Adipose tissue (tissue), 3 donors: ENCODE data around the gene CTDSPL. TPM values are rescaled to one million over a fixed set of nuclear protein-coding genes. Genes with fewer than 3 reads are reported as not detected.

Experiments
- H3K27ac ChIP-seq: one replicate; pipeline ENCODE4 v1.5.1; 2013; ENCODE audit warnings: low read depth, low read length
- WGBS, 3 donors: extraction: QIAGEN DNeasy Blood & Tissue Kit; methylation state at CpG; one replicate each; pipeline ENCODE4 v1.1.7; 2013; 5-methylcytosine and 5-hydroxymethylcytosine counted together
- polyA plus RNA-seq, 3 donors: library from polyadenylated mRNA; stranded (reverse); fragments of 200-250 nt; gene quantifications; one replicate each; pipeline ENCODE4 v1.2.3, GENCODE V29; 2013
- donor health status: healthy with polysubstance abuse.
- donor health status: Bipolar disorder and iron deficiency.
- donor health status: healthy.

CTDSPL gene
- polyA plus RNA-seq, 3 donors: 6.5 to 29.6 (median 10.5) TPM

DNA sequence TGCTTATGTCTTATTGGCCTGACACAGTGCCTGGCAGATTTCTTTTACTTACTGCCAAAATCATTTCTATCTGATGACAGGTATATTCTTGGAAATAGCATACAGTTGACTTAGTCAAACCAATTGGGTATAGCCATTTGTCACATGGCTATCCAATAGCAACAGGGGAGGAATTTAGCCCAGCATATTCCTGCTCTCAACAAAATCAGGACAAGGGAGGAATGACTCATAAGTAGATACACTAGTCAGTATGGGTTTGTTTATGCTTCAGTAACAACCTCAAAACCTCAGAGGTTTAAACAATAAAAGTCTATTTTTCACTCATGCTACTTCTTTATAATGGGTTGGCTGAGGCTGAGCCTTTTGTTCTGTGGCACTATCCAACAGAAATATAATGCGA is 90.9 kb downstream of the CTDSPL start:
- 97 to 99% (median 98%) methylated on average over 1 of the region's 1 CpG for WGBS, 3 donors
- no peak overlapping the region for H3K27ac ChIP-seq

DNA sequence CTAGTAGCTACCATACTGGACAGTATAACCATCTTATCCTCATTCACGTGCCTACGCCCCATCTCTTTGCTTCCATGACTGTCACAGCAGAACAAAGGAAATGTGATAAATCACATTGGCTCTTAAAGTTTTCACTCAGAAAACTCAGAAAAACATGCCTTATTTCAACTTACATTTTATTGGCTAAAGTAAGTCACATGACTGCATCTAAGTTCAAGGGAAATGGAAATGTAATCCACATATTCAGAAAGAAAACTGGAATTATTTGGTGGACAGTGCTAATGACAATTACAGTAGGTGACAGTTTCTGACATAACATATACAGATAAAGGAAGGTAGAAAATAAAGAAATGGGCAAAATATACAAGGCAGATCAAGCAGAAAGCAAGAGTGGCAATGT is 91.5 kb downstream of the CTDSPL start:
- no peak overlapping the region for H3K27ac ChIP-seq
- 95 to 98% (median 98%) methylated on average over 2 of the region's 2 CpGs for WGBS, 3 donors

DNA sequence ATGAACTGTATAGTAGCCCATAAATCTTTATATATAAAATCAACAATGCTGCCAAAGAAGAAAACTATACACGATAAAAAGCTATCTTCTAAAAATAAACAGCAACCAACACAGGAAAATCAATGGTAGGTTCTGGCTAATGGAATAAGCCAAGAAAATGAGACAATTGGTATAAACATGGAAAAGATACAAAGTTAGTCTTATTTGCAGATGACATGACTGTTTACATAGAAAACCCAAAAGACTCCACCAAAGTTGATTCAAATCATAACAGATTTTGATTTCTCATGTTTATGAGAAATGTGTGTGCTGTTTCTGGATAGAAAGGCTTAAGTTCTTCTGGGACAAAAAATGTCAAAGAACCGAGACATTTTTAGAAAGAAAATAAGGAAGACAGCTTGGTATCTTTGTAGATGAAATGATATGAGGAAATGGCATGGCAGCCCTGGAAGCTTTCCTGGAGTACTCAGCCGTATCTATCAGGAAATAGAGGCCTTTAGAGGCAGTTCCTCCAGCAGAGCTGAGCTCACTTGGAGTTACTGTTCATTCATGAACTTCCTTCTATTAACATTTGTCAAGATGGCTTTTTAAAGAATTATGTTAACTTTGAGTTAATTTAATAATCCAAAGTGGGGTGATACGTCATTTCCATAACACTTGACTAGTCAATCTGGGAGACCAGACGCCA is 92.2 kb downstream of the CTDSPL start:
- WGBS, 3 donors: 56 to 77% (median 57%) methylated on average over 5 of the region's 5 CpGs

DNA sequence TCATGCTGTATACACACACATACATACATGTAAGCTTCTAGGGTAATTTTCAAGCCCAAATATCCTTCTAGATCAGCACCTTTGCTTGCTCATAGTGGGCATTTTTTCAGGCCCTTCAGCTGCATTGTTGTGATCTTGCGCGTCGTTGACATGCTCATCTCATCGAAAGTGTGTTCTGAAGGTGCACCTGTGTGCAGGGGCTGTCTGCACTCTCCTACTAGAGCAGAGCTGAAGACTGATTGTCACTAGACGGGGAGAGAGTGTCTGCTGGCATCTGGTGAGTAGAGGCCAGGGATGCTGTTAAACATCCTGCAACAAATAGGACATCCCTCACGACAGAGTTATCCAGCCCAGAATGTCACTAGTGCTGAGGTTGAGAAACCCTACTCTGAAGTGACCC is 93.2 kb downstream of the CTDSPL start:
- no peak overlapping the region for H3K27ac ChIP-seq
- 96 to 98% (median 97%) methylated on average over 6 of the region's 6 CpGs for WGBS, 3 donors

More for the DNA sequence above, 92.2 kb downstream of the CTDSPL start:
- H3K27ac ChIP-seq: no peak overlapping the region

DNA sequence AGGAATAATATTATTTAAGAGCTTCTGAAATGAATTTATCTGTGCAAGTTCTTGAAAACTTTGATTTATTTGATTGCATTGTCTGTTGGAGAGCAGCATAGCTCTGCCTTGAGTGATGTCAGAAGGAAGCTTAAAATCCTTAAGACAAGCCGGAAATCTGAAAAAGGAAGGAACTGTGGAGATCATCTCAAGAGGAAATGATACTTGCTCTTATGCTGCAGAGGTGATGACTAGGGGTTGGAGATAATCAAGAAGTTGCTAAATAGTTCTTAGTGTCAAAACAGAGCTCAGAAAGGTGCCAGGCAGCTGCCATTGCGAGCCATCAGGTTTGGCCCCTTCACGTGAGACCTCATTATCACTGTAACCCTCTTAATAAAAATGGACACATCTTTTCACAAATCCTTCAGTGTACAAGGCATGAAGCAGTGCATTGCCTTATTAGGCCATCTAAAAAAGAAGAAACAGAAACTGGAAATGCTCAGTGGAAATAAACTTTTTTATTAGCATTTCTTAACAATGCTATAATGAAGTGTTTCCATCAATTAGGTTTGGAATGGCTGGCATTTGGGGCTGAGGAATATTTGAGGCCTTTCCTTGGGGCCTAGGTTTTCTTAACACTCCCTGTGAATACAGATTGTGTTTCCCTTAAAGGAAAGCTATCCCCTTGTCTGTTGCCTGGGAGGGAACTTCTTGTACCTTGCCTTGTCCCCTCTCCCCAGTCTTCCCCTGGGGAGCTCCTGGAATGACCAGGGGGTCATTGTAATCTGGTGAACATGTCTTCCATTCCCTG is 94.4 kb downstream of the CTDSPL start:
- 51 to 86% (median 61%) methylated on average over 3 of the region's 3 CpGs for WGBS, 3 donors

DNA sequence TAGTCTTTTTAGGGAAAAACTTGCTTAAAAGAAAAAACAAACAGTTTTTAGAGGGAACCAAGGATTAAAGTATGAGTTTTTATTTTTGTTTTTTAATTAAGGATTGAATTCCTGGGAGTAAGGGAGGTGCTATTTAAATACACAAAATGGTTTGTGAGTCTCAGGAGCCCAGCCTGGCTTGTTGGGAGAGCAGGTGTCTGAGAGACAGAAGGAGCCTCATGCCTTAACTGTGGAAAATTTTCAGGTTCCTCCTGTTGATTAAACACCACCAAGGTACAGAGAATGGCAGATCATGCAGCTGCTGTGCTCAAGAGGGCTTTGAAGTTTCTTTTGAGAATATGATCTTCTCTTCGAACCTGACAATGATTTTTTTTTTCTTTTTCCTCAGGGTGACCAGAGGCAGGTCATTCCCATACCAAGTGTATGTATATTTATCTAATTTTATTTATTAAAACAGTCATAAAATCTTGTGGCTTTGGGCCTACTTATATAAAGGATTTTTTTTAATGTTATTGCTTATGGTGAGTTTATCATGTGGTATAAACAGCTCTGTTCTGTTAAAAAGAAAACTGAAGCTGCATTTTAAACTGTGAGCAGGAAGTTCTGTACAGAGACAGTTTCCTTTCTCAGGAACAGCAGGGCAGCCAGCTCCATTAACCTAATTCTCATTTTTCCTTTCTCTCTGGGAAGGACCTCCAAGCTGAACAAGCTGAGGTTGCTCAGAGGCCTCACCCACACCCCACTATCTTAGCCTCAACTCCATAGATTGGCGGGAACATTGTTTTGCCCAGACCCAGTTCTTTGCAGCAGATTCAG is 95.3 kb downstream of the CTDSPL start:
- H3K27ac ChIP-seq: no peak overlapping the region
- 29 to 73% (median 51%) methylated on average over 2 of the region's 2 CpGs for WGBS, 3 donors

More for the DNA sequence above, 94.4 kb downstream of the CTDSPL start:
- no peak overlapping the region for H3K27ac ChIP-seq

DNA sequence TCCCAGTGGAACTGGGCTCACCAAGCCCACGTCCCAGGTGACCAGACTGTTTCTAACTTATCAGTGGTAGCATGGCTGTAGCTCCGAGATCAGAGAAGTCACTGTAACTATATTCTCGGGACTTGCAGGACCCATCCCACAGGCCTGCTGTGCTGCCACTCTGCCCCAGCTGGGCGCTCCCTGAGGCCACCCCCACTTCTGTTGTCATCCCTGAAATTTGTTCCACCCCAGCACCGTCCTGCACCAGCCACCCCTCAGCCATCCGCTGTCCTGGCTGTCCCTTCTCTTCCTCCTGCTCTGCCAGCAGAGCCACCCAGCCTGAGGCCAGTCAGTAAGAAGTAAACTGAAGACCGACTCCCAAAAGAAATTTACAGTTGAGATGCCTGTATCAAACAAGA is 95.9 kb downstream of the CTDSPL start:
- no peak overlapping the region for H3K27ac ChIP-seq
- WGBS, 3 donors: 51 to 84% (median 65%) methylated on average over 7 of the region's 7 CpGs

DNA sequence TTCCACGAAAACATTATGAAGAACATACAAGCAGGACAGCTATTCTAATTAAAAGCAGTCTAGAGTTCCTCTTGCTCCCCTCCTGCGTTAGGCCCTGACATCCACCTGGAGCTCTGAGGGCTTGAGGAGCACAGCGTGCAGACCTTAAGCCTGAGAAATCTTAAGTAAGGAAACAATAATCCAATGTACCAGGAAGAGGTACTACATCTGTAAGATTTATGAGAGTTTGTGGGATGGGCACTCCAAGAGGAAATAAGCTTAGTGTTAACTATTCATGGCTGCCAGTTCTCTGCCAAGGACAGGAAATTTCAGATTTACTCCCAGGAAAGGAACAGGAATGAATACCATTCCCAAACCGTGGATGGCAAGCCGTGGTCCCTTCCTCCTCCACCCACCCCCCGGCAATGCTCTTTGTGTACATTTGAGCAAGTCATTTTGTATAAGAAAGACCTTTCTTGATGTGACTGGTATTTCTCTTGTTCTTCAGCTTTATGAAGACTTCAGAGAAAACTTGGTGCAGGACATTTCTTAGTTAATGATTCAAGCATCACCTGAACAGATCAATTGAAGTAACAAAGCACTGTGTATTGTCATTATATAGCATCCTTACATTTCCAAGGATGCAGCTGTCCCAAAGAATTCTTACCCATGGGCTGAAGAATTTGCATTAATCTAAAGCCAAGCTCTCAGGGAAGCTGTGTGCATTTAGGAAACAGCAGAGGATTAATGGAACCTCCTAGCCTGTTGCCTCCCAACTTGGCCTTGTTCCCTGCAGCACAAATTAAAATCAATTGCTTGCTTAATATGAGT is 100.1 kb downstream of the CTDSPL start:
- WGBS, 3 donors: 43 to 65% (median 50%) methylated on average over 6 of the region's 6 CpGs

DNA sequence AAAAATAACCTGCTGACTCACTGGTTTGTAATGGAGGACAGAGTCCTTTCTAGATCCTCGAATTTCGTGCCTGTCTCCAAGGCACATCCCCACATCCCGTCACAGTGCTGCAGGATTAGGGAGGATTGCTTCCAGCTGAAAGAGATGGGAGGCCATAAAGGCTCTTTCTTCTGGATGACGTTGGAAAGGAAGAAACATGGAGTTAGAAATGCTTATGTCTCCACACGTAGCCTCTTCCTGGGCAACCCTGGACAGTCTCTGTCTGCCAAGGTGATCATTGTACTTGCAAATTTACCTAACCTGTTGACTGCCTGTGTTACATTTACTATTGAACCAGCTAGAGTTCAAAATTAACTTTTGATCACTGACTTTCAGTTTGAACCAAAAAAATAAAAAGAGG is 101.3 kb downstream of the CTDSPL start:
- H3K27ac ChIP-seq: no peak overlapping the region
- 62 to 73% (median 66%) methylated on average over 5 of the region's 5 CpGs for WGBS, 3 donors

More for the DNA sequence above, 100.1 kb downstream of the CTDSPL start:
- H3K27ac ChIP-seq: no peak overlapping the region

DNA sequence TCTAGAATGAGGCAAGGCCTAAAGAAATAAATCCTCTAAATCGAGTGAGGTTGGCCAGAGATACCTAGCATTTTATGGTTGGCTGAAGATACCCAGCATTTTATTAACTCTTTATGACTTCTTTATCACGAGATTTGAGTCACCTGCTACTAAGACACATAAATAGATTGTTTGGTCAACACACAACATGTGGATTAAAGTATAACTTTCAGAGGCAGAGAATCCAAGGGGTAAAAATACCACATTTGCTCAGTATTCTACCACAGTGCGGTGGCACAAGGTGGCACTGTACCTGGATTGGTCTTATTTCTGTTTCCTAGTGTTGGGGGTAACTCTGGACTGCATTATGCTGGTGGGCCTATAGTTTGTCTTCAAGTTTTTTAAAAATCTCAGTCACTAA is 102.0 kb downstream of the CTDSPL start:
- H3K27ac ChIP-seq: no peak overlapping the region

DNA sequence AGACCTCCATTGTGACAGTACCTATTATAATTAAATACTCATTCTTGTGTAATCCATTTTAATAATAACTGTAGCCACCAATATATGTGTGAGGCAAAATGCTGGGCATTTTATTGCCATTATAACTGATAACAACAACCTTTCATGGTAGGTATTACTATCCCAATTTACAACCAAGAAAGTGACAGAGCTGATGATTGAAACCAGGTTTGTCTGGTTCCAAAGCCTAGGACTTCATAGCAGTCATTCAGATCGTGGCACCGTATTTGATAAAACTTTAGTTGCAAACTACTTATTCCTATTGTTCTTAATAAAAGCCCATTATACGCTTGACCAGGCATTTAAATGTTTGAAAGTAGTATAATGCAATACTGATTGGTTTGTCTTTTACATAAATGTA is 102.5 kb downstream of the CTDSPL start:
- no peak overlapping the region for H3K27ac ChIP-seq
- WGBS, 3 donors: 40 to 97% (median 91%) methylated on average over 3 of the region's 3 CpGs

More for the DNA sequence above, 102.0 kb downstream of the CTDSPL start:
- 59 to 90% (median 83%) methylated on average over 3 of the region's 3 CpGs for WGBS, 3 donors

DNA sequence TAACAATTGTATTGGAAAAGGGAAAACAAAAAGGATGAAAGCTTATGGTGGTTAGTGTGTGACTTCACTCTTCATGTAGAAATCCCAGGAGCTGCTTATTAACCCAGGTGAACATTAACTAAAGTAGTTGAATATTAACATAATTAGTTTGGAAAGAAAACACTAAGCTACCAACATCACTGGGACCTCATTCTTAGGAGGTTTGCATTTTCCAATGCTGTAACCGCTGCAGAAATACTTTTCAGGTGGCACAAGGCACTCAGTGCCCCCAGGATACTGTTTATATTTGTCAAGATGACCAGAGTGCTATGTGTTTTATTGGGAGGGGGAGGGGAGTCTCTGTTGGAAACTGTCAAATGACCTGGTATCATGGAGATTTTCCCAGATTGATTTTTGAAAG is 103.0 kb downstream of the CTDSPL start:
- H3K27ac ChIP-seq: no peak overlapping the region

DNA sequence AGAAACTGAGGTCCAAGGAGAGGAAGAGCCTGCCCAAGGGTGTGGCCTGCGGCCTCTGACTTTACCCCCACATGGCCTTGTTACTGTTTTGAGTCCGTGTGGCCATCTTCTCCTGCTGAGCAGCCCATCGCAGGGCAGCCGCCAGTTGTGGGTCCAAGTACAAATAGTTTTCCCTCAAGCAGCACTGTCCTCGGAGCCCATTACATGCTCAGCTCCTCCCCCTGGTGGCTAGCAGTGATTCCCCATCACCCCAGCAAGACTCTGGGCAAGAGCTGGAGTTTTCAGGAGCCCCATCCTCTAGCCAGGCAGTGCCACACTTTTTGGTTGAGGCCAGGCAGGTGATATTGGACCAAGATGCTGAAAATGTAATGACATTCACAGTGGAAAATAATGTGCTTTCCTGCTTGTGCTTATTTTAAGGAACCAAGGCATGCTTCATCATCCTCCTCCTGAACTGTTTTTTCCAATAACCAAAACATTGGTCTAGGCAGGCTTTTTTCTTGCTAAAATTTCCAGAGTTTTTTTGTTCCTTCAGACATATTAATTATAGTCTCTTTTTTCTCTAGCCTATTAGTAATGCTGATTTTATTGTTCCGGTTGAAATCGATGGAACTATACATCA is 105.7 kb downstream of the CTDSPL start:
- no peak overlapping the region for H3K27ac ChIP-seq
- 50 to 59% (median 54%) methylated on average over 7 of the region's 7 CpGs for WGBS, 3 donors

More for the DNA sequence above, 103.0 kb downstream of the CTDSPL start:
- 33 to 96% (median 87%) methylated on average over 1 of the region's 1 CpG for WGBS, 3 donors

DNA sequence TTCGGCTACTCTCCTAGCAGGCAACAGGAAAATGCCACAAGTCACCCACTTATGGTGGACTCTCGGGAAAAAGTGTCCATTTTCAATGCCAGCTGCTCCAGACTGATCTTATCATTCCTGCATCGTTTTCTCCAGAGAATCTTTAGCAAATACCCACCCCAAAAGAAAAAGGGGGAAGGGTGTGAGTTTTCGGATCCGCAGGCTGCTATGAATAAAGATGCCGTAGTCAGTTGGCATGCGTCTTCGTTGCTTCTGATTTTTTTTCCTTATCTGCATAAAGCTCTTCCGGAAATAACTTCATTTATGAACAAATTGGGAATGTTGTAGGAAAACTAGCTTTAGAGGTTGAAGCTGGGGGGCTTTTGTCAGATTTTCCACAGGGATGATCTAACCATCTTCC is 106.5 kb downstream of the CTDSPL start:
- 77 to 86% (median 79%) methylated on average over 9 of the region's 9 CpGs for WGBS, 3 donors

DNA sequence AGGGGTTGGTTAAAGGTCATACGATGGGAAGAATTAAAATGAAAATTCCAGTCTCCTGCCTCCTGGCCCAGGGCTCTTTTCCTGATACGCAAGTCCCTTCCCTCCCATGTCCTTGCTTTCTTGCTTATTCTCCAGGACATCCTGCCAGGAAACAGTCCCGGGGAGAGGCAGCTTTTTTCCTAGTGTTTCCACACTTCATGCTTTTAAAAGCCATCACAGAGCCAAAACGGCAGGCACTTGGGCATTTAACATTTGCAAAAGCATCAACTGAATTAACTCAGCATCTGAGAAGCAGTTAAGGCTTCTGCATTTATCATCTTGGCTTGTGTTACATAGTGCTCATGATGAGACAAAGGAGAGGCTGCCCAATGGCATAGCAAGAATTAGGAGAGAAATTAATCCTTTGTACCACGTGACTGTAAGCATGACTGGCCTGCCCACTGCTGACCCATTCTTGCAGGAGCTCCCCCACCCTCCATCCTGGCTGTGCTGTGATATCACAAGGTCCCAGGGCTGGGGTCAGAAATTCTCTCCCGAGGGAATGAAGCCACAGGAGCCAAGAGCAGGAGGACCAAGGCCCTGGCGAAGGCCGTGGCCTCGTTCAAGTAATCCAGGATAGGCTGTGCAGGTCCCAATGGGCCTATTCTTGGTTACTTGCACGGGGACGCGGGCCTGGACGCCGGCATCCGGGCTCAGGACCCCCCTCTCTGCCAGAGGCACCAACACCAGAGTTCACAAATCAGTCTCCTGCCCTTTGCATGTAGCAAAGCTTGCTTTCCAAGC is 107.3 kb downstream of the CTDSPL start:
- H3K27ac ChIP-seq: no peak overlapping the region
- 64 to 82% (median 69%) methylated on average over 15 of the region's 15 CpGs for WGBS, 3 donors

More for the DNA sequence above, 106.5 kb downstream of the CTDSPL start:
- no peak overlapping the region for H3K27ac ChIP-seq

DNA sequence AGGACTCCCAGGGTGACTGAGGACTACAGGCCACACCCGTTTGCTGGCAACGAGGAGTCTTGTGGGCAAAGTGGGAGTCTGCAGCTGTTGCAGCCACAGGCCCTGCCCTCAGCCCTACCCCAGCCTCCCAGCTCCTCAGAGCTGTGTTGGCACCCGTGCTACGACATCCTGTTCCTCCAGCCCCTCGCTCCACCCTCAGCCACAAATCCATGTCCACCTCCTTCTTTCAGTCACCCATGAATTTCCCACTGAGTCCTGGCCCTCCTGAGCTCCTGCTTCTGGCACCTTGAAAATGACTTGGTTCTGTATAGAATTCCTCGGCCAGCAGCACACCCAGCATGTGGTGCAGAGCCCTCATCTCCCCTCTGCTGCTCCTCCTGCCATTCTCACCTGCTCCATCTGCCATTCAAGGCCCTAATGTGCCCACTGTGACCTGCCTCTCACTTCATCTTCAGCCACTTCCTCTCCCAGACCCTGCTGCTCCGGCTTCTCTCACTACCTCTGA is 108.0 kb downstream of the CTDSPL start:
- no peak overlapping the region for H3K27ac ChIP-seq
- 52 to 82% (median 55%) methylated on average over 7 of the region's 7 CpGs for WGBS, 3 donors

DNA sequence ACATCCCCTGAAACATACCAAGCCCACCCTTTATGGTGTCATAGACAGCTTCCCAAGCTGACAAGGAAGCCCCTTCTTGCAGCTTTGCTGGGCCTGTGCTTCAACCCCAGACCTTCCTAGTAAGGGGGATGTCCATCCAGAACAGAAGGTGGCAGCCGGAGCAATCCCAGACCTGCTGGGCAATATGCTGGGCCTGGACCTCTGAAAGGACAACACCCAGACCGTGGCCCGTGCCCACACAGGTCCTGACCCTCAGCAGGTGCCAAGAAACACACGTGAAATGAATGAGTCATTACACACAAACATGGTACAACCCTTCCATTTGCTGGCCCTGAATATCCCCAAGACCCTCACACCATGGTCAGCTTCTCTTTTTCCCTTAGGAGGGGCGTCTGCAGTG is 109.1 kb downstream of the CTDSPL start:
- WGBS, 3 donors: 81 to 96% (median 93%) methylated on average over 5 of the region's 5 CpGs
- H3K27ac ChIP-seq: no peak overlapping the region
